H1 (cell line): Measurements from ENCODE around the gene RAP2B. TPM values are rescaled to one million over a fixed set of nuclear protein-coding genes. Genes with fewer than 3 reads are reported as not detected.
A peak's percentile ranks its signal among the peaks of the same experiment; 100 is the strongest.

Source experiments
- CTCF ChIA-PET: fragments of 300-600 bp; sonication (Branson Sonifier 250); formaldehyde crosslinking; loops from one replicate; lab custom pipeline; 2021; ENCODE audit not compliant: partially characterized antibody; lab: Charles Lee
- POLR2A ChIA-PET: fragments of 300-600 bp; sonication (Branson Sonifier 250); formaldehyde crosslinking; loops from one replicate; lab custom pipeline; 2021; ENCODE audit warnings: inconsistent platforms; ENCODE audit not compliant: partially characterized antibody; lab: Charles Lee
- DNase-seq, 2 experiments: peaks; one replicate each; pipeline versions ENCODE4 v3.0.0 to v3.0.0-alpha.2; 2010 to 2022; ENCODE audit warnings: low spot score in 2 of 2, low read depth in 1 of 2, mixed read lengths in 1 of 2
- FAIRE-seq: peaks from 2 replicates; lab custom pipeline; 2011; peaks lifted over from hg19 to GRCh38; lab: Jason Lieb, UNC
- H2AFZ ChIP-seq: 2 replicates; pipeline ENCODE4 v1.8.1; 2012; ENCODE audit warnings: low read length, inconsistent platforms
- H2AK5ac ChIP-seq: 2 replicates; pipeline ENCODE4 v1.6.1; 2013; ENCODE audit warnings: low read depth, low read length
- H2BK120ac ChIP-seq: replicated peaks from 2 replicates; pipeline ENCODE3; 2013; ENCODE audit warnings: low read depth, low read length, inconsistent platforms
- H2BK12ac ChIP-seq: 2 replicates; pipeline ENCODE4 v1.6.1; 2013; ENCODE audit warnings: low read depth, low read length
- H2BK15ac ChIP-seq: 2 replicates; pipeline ENCODE4 v1.6.1; 2013; ENCODE audit warnings: low read length
- H2BK20ac ChIP-seq: 2 replicates; pipeline ENCODE4 v1.6.1; 2013; ENCODE audit warnings: low read length
- H2BK5ac ChIP-seq: 2 replicates; pipeline ENCODE4 v1.6.1; 2013; ENCODE audit warnings: low read depth, low read length
- H3K14ac ChIP-seq: 2 replicates; pipeline ENCODE4 v1.6.1; 2013; ENCODE audit warnings: inconsistent platforms; ENCODE audit not compliant: insufficient read length
- H3K18ac ChIP-seq: 2 replicates; pipeline ENCODE4 v1.6.1; 2013; ENCODE audit warnings: low read length; ENCODE audit errors: extremely low read depth
- H3K23ac ChIP-seq: 2 replicates; pipeline ENCODE4 v1.6.1; 2013; ENCODE audit warnings: inconsistent platforms; ENCODE audit not compliant: insufficient read length
- H3K23me2 ChIP-seq: 2 replicates; pipeline ENCODE4 v1.6.1; 2013; ENCODE audit warnings: low read depth, low read length
- H3K27ac ChIP-seq: 2 replicates; pipeline ENCODE4 v1.6.1; 2011; ENCODE audit warnings: low read depth, low read length, inconsistent platforms
- H3K27me3 ChIP-seq, 4 experiments: replicated peaks in 1 of 4; 1 replicate in 1 of 4; 2 replicates in 3 of 4; pipeline versions ENCODE4 v1.6.1 to v1.8.1; 2011 to 2013; ENCODE audit warnings: low read length in 3 of 4, mild to moderate bottlenecking in 3 of 4, inconsistent platforms in 2 of 4, mixed read lengths in 2 of 4, moderate library complexity in 1 of 4; ENCODE audit not compliant: control insufficient read depth in 3 of 4, insufficient read depth in 3 of 4; ENCODE audit errors: extremely low read depth in 1 of 4
- H3K36me3 ChIP-seq, 4 experiments: 2 replicates each; pipeline versions ENCODE4 v1.6.1 to v1.8.1; 2011 to 2013; ENCODE audit warnings: mild to moderate bottlenecking in 4 of 4, low read length in 3 of 4, moderate library complexity in 2 of 4, control low read depth in 1 of 4, inconsistent platforms in 1 of 4; ENCODE audit not compliant: insufficient read depth in 4 of 4, control insufficient read depth in 2 of 4
- H3K4ac ChIP-seq: replicated peaks from 2 replicates; pipeline ENCODE3; 2013; ENCODE audit warnings: low read length, low read depth, mixed read lengths, inconsistent platforms; ENCODE audit not compliant: insufficient read length
- H3K4me1 ChIP-seq, 4 experiments: replicated peaks in 1 of 4; 1 replicate in 1 of 4; 2 replicates in 3 of 4; pipeline versions ENCODE4 v1.6.1 to v1.8.1; 2011 to 2013; ENCODE audit warnings: low read length in 3 of 4, inconsistent platforms in 2 of 4, mixed read lengths in 1 of 4; ENCODE audit not compliant: insufficient read depth in 4 of 4, control insufficient read depth in 3 of 4
- H3K4me2 ChIP-seq, 2 experiments: 2 replicates each; pipeline versions ENCODE4 v1.6.1 to v1.8.1; 2011 to 2013; ENCODE audit warnings: low read depth in 2 of 2, low read length in 2 of 2, control low read depth in 1 of 2, inconsistent platforms in 1 of 2, mild to moderate bottlenecking in 1 of 2; ENCODE audit not compliant: insufficient read depth in 1 of 2
- H3K4me3 ChIP-seq, 4 experiments: fragments of 200-600, 300-600 bp in 1 of 4; sonication (generic), shearing (Covaris generic), sonication (Bioruptor Twin) in 1 of 4; 2 replicates each; pipeline versions ENCODE4 v1.5.1 to v1.8.1; 2011 to 2016; ENCODE audit warnings: low read length in 4 of 4, low read depth in 3 of 4, control low read depth in 2 of 4, inconsistent platforms in 2 of 4, mild to moderate bottlenecking in 2 of 4, mixed read lengths in 1 of 4, moderate library complexity in 1 of 4; ENCODE audit not compliant: insufficient read depth in 2 of 4; ENCODE audit errors: extremely low read depth in 1 of 4
- H3K56ac ChIP-seq: replicated peaks from 2 replicates; pipeline ENCODE3; 2013; ENCODE audit warnings: low read depth, mild to moderate bottlenecking, mixed read lengths, low read length, inconsistent platforms; ENCODE audit not compliant: insufficient read length
- H3K79me1 ChIP-seq: 2 replicates; pipeline ENCODE4 v1.6.1; 2013; ENCODE audit warnings: low read depth, low read length, control low read depth
- H3K79me2 ChIP-seq, 2 experiments: 2 replicates each; pipeline versions ENCODE4 v1.6.1 to v1.8.1; 2012 to 2013; ENCODE audit warnings: low read length in 2 of 2, mild to moderate bottlenecking in 2 of 2, inconsistent platforms in 1 of 2; ENCODE audit not compliant: insufficient read depth in 2 of 2, control insufficient read depth in 1 of 2
- H3K9ac ChIP-seq, 4 experiments: replicated peaks in 1 of 4; 1 replicate in 1 of 4; 2 replicates in 3 of 4; pipeline versions ENCODE4 v1.6.1 to v1.8.1; 2011 to 2013; ENCODE audit warnings: low read depth in 3 of 4, low read length in 3 of 4, control low read depth in 2 of 4, mild to moderate bottlenecking in 2 of 4, moderate library complexity in 2 of 4, inconsistent platforms in 1 of 4; ENCODE audit errors: extremely low read depth in 1 of 4
- H3K9me3 ChIP-seq, 2 experiments: 2 replicates each; pipeline versions ENCODE4 v1.6.1 to v1.8.1; 2012 to 2013; ENCODE audit warnings: mild to moderate bottlenecking in 2 of 2, moderate library complexity in 2 of 2, control low read depth in 1 of 2, inconsistent platforms in 1 of 2, low read depth in 1 of 2, low read length in 1 of 2, mixed read lengths in 1 of 2; ENCODE audit not compliant: insufficient read depth in 2 of 2
- H4K20me1 ChIP-seq, 2 experiments: replicated peaks in 1 of 2; 2 replicates each; pipeline versions ENCODE3 to v1.8.1; 2011 to 2013; ENCODE audit warnings: inconsistent platforms in 2 of 2, low read length in 2 of 2, mild to moderate bottlenecking in 1 of 2; ENCODE audit not compliant: insufficient read depth in 2 of 2, control insufficient read depth in 1 of 2
- H4K5ac ChIP-seq: 2 replicates; pipeline ENCODE4 v1.6.1; 2013; ENCODE audit warnings: low read length, low read depth, mixed read lengths, inconsistent platforms; ENCODE audit not compliant: insufficient read length
- H4K8ac ChIP-seq: 2 replicates; pipeline ENCODE4 v1.8.0; 2013; ENCODE audit warnings: mild to moderate bottlenecking, moderate library complexity, low read length, inconsistent platforms; ENCODE audit not compliant: insufficient read depth; ENCODE audit errors: extremely low read depth
- H4K91ac ChIP-seq: replicated peaks from 2 replicates; pipeline ENCODE3; 2013; ENCODE audit warnings: low read length, mixed read lengths, inconsistent platforms; ENCODE audit not compliant: insufficient read length
- EGR1 ChIP-seq: IDR thresholded peaks from 2 replicates; pipeline ENCODE4 v1.6.1; 2011; ENCODE audit warnings: low read depth, low read length, borderline replicate concordance
- MAFK ChIP-seq: IDR thresholded peaks from 2 replicates; pipeline ENCODE4 v1.6.1; 2012; ENCODE audit warnings: low read depth, mild to moderate bottlenecking, improper control_type of control experiment, low read length
- WGBS, 2 experiments: shearing (Covaris generic) in 1 of 2; methylation state at CpG; one replicate each; pipeline versions ENCODE4 v1.1.6 to v1.1.7; 2013 to 2015; ENCODE audit warnings: low lambda C conversion rate in 2 of 2, mixed read lengths in 2 of 2, inconsistent platforms in 1 of 2, low coverage in 1 of 2, missing lambda C conversion rate in 1 of 2; ENCODE audit not compliant: insufficient replicate concordance in 2 of 2, insufficient coverage in 1 of 2, insufficient read length in 1 of 2; ENCODE audit errors: extremely low coverage in 1 of 2, missing lambda C conversion rate in 1 of 2; 5-methylcytosine and 5-hydroxymethylcytosine counted together
- polyA plus RNA-seq, 7 experiments: library from polyadenylated mRNA; depleted of rRNA in 3 of 7; stranded (reverse) in 5 of 7; unstranded in 2 of 7; fragments of >200 nt in 5 of 7; fragments of 200-250 nt in 2 of 7; gene quantifications; 1 replicate in 5 of 7; 2 replicates in 1 of 7; 4 replicates in 1 of 7; pipeline versions ENCODE4 v1.2.1 to v1.2.3, GENCODE V29; 2011 to 2013; ENCODE audit warnings: missing spikeins in 2 of 7, mixed read lengths in 2 of 7
- total RNA-seq: library from RNA; stranded (reverse); fragmentation: NEBNext Ultra II Directional; extraction: Animal tissue kit (Norgen Biotek cat#: 25700); gene quantifications from 2 replicates; pipeline ENCODE4 v1.2.1, GENCODE V29; 2021

The RAP2B gene
- total and polyA plus RNA-seq, 2 of the 8 experiments (the other 6 are each of a cell fraction or from before 2014, with no cell fraction given): 7.5 to 20.3 TPM

DNA sequence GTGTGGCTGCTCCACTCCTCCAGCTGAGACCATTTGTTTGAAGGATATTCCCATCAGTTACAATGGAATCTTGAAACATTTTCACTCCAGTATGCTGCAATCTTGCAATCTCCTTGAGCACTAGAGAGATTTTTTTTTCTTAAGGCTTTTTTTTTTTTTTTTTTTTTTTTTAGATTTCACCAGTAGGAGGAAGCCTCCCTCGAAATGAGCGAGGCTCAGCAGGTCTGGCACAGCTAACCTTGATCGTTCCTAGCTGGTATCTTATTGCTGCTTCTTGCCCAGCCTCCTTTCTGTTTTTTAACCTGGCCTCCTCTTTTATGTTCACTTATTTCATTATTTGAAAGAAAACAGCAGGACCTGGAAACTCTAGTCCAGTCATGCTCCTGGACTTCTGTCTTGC, 48.1 kb downstream of the RAP2B start:
- Histone ChIP-seq H3K56ac (no peak overlapping the region), H2BK120ac (no peak overlapping the region), H2BK5ac (peak overlapping the region; percentile 84; the same call in 1 of the 2 replicates), H2AFZ (0 out of 2 replicates have a peak overlapping the region, but pooled peaks have one; percentile 66), H3K79me1 (no peaks in the 10 kb centered on the region), H2AK5ac (no peak overlapping the region), H3K27ac (no peak overlapping the region), H3K4me3 (peak overlapping the region in 1 of 4 experiments; percentile 38; a peak in 1 of 8 replicates), H4K5ac (no peak overlapping the region), H4K20me1 (no peaks in the 10 kb centered on the region), H2BK15ac (no peak overlapping the region), H3K14ac (no peak overlapping the region), H3K23me2 (peaks cover 2% of the 10 kb centered on the region; the same call in 1 of the 2 replicates), H3K4me2 (peak overlapping the region; percentile 49 to 59), H3K27me3 (no peaks in the 10 kb centered on the region), H2BK20ac (peak overlapping the region; percentile 68; the same call in 1 of the 2 replicates), H3K36me3 (no peaks in the 10 kb centered on the region), H3K23ac (no peak overlapping the region), H2BK12ac (peak overlapping the region; percentile 68; the same call in 1 of the 2 replicates), H3K4me1 (peaks cover 2 to 19% (median 5%) of the 10 kb centered on the region in 4 experiments), H3K18ac (peak overlapping the region; percentile 40; the same call in 1 of the 2 replicates), H4K8ac (no peak overlapping the region), H3K4ac (no peak overlapping the region), H3K79me2 (no peaks in the 10 kb centered on the region), H3K9ac (no peak overlapping the region), H3K9me3 (no peaks in the 10 kb centered on the region), H4K91ac (peak overlapping the region; percentile 53)
- ChIA-PET POLR2A (interaction anchor here (0.6 to 1.2 kb wide), 3 partner anchors 8 to 50 kb away, joined by 3 to 5 read pairs (median 3); no protein-coding TSS in a partner anchor), CTCF (interaction anchor here (1.0 kb wide), 1 partner anchor 37 kb away, joined by 3 read pairs; no protein-coding TSS in a partner anchor)
- FAIRE-seq (no peak), DNase-seq (no peak)
- no peak for TF ChIP-seq MAFK
- TF ChIP-seq EGR1: no peak
- 61% methylated on average over 3 of the region's 3 CpGs; no CpG with 5 or more reads in 1 of the 2 experiments for WGBS, 2 experiments
